CD4-positive, alpha-beta T cell treated with Interleukin-12 subunit alpha and Interleukin-12 subunit beta, for 1 hour (primary cell): Measurements from ENCODE around the gene ZBTB44.
"Not testable (repeated sequence)": the region's sequence is repeated elsewhere in the genome, so short reads cannot be mapped to it uniquely, and the experiment has no call there.

Experiments
- DNase-seq: peaks from one replicate; pipeline ENCODE4 v3.0.0-alpha.2; 2020

Gene ZBTB44

GRCh38 chr11:130194241-130195023 lies 120.3 kb downstream of the ZBTB44 start:
- no peak for DNase-seq

GRCh38 chr11:130193551-130193950 lies 121.2 kb downstream of the ZBTB44 start:
- DNase-seq: not testable (repeated sequence)

- no peak for DNase-seq
These were observed 121.9 kb downstream of the ZBTB44 start for GRCh38 chr11:130192845-130193267.

- no peak for DNase-seq
These were observed 122.8 kb downstream of the ZBTB44 start for GRCh38 chr11:130191896-130192295.

- no peak for DNase-seq
These were observed 124.3 kb downstream of the ZBTB44 start for GRCh38 chr11:130190371-130190881.

GRCh38 chr11:130189492-130190210 lies 125.1 kb downstream of the ZBTB44 start:
- no peak for DNase-seq

GRCh38 chr11:130188585-130189347 lies 126.0 kb downstream of the ZBTB44 start:
- no peak for DNase-seq

- DNase-seq: no peak
These were observed 126.7 kb downstream of the ZBTB44 start for GRCh38 chr11:130188047-130188446.

GRCh38 chr11:130187096-130187495 lies 127.6 kb downstream of the ZBTB44 start:
- no peak for DNase-seq

GRCh38 chr11:130183878-130184610 lies 130.7 kb downstream of the ZBTB44 start:
- no peak for DNase-seq

GRCh38 chr11:130181295-130182272 lies 133.1 kb downstream of the ZBTB44 start:
- no peak for DNase-seq

- DNase-seq: no peak
These were observed 133.8 kb downstream of the ZBTB44 start for GRCh38 chr11:130180896-130181294.

GRCh38 chr11:130180491-130180890 lies 134.2 kb downstream of the ZBTB44 start:
- no peak for DNase-seq

- DNase-seq: no peak
These were observed 135.1 kb downstream of the ZBTB44 start for GRCh38 chr11:130179396-130180306.

GRCh38 chr11:130178441-130179339 lies 136.0 kb downstream of the ZBTB44 start:
- no peak for DNase-seq

GRCh38 chr11:130177782-130178181 lies 136.9 kb downstream of the ZBTB44 start:
- DNase-seq: no peak
